Activated T-helper 17 cell treated with anti-CD3 and anti-CD28 coated beads, Interleukin-2, amount 50 U/mL, for 72 hours (primary cell): ENCODE measurements around the gene RSL1D1. TPM values are rescaled to one million over a fixed set of nuclear protein-coding genes. Genes with fewer than 3 reads are reported as not detected.
A peak's percentile ranks its signal among the peaks of the same experiment; 100 is the strongest.
"Not testable (repeated sequence)": the region's sequence is repeated elsewhere in the genome, so short reads cannot be mapped to it uniquely, and the experiment has no call there.

ENCODE experiments used
- ATAC-seq: fragments of 150-1000 bp; cut with Tn5 transposase; replicated peaks from 2 replicates; pipeline ENCODE4 v1.10.0; 2021; ENCODE audit warnings: mild to moderate bottlenecking, moderate library complexity
- H3K27ac Mint-ChIP-seq: one replicate; pipeline ENCODE4 v1.8.0; 2022; ENCODE audit warnings: mixed read lengths
- H3K27me3 Mint-ChIP-seq: one replicate; pipeline ENCODE4 v1.8.0; 2022; ENCODE audit warnings: mixed read lengths
- H3K36me3 Mint-ChIP-seq: one replicate; pipeline ENCODE4 v1.8.0; 2022; ENCODE audit warnings: low read depth, mild to moderate bottlenecking, mixed read lengths
- H3K4me1 Mint-ChIP-seq: one replicate; pipeline ENCODE4 v1.8.0; 2022; ENCODE audit warnings: mixed read lengths
- H3K4me3 Mint-ChIP-seq: one replicate; pipeline ENCODE4 v1.8.0; 2022; ENCODE audit warnings: mild to moderate bottlenecking, mixed read lengths
- H3K9me3 Mint-ChIP-seq: one replicate; pipeline ENCODE4 v1.8.0; 2022; ENCODE audit warnings: mixed read lengths
- total RNA-seq, 2 donors: library from RNA; stranded (reverse); gene quantifications; one replicate each; pipeline ENCODE4 v1.2.3, GENCODE V29; 2022

RSL1D1 gene
- total RNA-seq, 2 donors from 2014 or later = 275 to 288 TPM

- no peaks in the 10 kb centered on the region for H3K27me3 Mint-ChIP-seq
- peaks cover 42% of the 10 kb centered on the region for H3K4me1 Mint-ChIP-seq
- H3K36me3 Mint-ChIP-seq = peaks cover 23% of the 10 kb centered on the region
- peak overlapping the region; percentile 99 for H3K4me3 Mint-ChIP-seq
- H3K9me3 Mint-ChIP-seq = no peaks in the 10 kb centered on the region
- no peak for ATAC-seq
- H3K27ac Mint-ChIP-seq = peak overlapping the region; percentile 98
Observed at GRCh38 chr16:11799017-11799381, 52.3 kb downstream of the RSL1D1 start.

GRCh38 chr16:11797957-11798299 lies 53.4 kb downstream of the RSL1D1 start:
- peaks cover 47% of the 10 kb centered on the region for H3K4me1 Mint-ChIP-seq
- peak overlapping the region; percentile 99 for H3K4me3 Mint-ChIP-seq
- peak overlapping the region; percentile 98 for H3K27ac Mint-ChIP-seq

GRCh38 chr16:11797166-11797956 lies 54.0 kb downstream of the RSL1D1 start, which contains the start of gene ZC3H7A:
Gene ZC3H7A, minus strand, starts transcription at chr16:11797258. Its CDS starts 14,904 bp downstream, at chr16:11782354.
- H3K27me3 Mint-ChIP-seq = no peaks in the 10 kb centered on the region
- H3K4me1 Mint-ChIP-seq = peaks cover 53% of the 10 kb centered on the region
- peaks cover 38% of the 10 kb centered on the region for H3K36me3 Mint-ChIP-seq
- ATAC-seq = peak; percentile 97
- no peaks in the 10 kb centered on the region for H3K9me3 Mint-ChIP-seq
- peak within 1 kb of the TSS; percentile 98 for H3K27ac Mint-ChIP-seq
- peak within 1 kb of the TSS; percentile 99 for H3K4me3 Mint-ChIP-seq

More at GRCh38 chr16:11797957-11798299, 53.4 kb downstream of the RSL1D1 start:
- Mint-ChIP-seq H3K9me3 (no peaks in the 10 kb centered on the region), H3K27me3 (no peaks in the 10 kb centered on the region), H3K36me3 (peaks cover 33% of the 10 kb centered on the region)
- no peak for ATAC-seq

- Mint-ChIP-seq H3K9me3 (no peaks in the 10 kb centered on the region), H3K4me1 (peaks cover 53% of the 10 kb centered on the region), H3K36me3 (peaks cover 39% of the 10 kb centered on the region), H3K27ac (peak overlapping the region; percentile 78), H3K27me3 (no peaks in the 10 kb centered on the region), H3K4me3 (peak overlapping the region; percentile 99)
- peak; percentile 0 for ATAC-seq
Observed at GRCh38 chr16:11796227-11797165, 54.8 kb downstream of the RSL1D1 start.

GRCh38 chr16:11795887-11796226 lies 55.5 kb downstream of the RSL1D1 start:
- H3K27ac Mint-ChIP-seq = peak overlapping the region; percentile 78
- no peak for ATAC-seq
- H3K9me3 Mint-ChIP-seq = no peaks in the 10 kb centered on the region
- H3K4me1 Mint-ChIP-seq = peaks cover 59% of the 10 kb centered on the region
- peak overlapping the region; percentile 93 for H3K4me3 Mint-ChIP-seq
- peaks cover 45% of the 10 kb centered on the region for H3K36me3 Mint-ChIP-seq
- H3K27me3 Mint-ChIP-seq = no peaks in the 10 kb centered on the region

- H3K4me1 Mint-ChIP-seq = peaks cover 59% of the 10 kb centered on the region
- no peak for ATAC-seq
- H3K9me3 Mint-ChIP-seq = no peaks in the 10 kb centered on the region
- peak overlapping the region; percentile 93 for H3K4me3 Mint-ChIP-seq
- H3K27me3 Mint-ChIP-seq = no peaks in the 10 kb centered on the region
- peaks cover 50% of the 10 kb centered on the region for H3K36me3 Mint-ChIP-seq
- H3K27ac Mint-ChIP-seq = peak overlapping the region; percentile 78
Observed at GRCh38 chr16:11794996-11795886, 56.1 kb downstream of the RSL1D1 start.

- Mint-ChIP-seq H3K4me1 (peaks cover 54% of the 10 kb centered on the region), H3K27me3 (no peaks in the 10 kb centered on the region), H3K9me3 (no peaks in the 10 kb centered on the region), H3K4me3 (peak overlapping the region; percentile 93), H3K36me3 (peaks cover 53% of the 10 kb centered on the region), H3K27ac (peak overlapping the region; percentile 78)
- ATAC-seq = no peak
Observed at GRCh38 chr16:11794447-11794846, 56.9 kb downstream of the RSL1D1 start.

GRCh38 chr16:11793840-11794239 lies 57.5 kb downstream of the RSL1D1 start:
- H3K9me3 Mint-ChIP-seq = no peaks in the 10 kb centered on the region
- peaks cover 53% of the 10 kb centered on the region for H3K36me3 Mint-ChIP-seq
- H3K27ac Mint-ChIP-seq = peak overlapping the region; percentile 78
- peak overlapping the region; percentile 93 for H3K4me3 Mint-ChIP-seq
- no peak for ATAC-seq
- H3K4me1 Mint-ChIP-seq = peaks cover 49% of the 10 kb centered on the region
- no peaks in the 10 kb centered on the region for H3K27me3 Mint-ChIP-seq

- H3K27me3 Mint-ChIP-seq = no peaks in the 10 kb centered on the region
- peaks cover 59% of the 10 kb centered on the region for H3K36me3 Mint-ChIP-seq
- peak overlapping the region; percentile 78 for H3K27ac Mint-ChIP-seq
- peaks cover 46% of the 10 kb centered on the region for H3K4me1 Mint-ChIP-seq
- ATAC-seq = no peak
- peak overlapping the region; percentile 93 for H3K4me3 Mint-ChIP-seq
- H3K9me3 Mint-ChIP-seq = no peaks in the 10 kb centered on the region
Observed at GRCh38 chr16:11792410-11793241, 58.7 kb downstream of the RSL1D1 start.

- peaks cover 63% of the 10 kb centered on the region for H3K36me3 Mint-ChIP-seq
- peaks cover 59% of the 10 kb centered on the region for H3K4me1 Mint-ChIP-seq
- H3K9me3 Mint-ChIP-seq = no peaks in the 10 kb centered on the region
- H3K27me3 Mint-ChIP-seq = no peaks in the 10 kb centered on the region
- peak; percentile 28 for ATAC-seq
- H3K27ac Mint-ChIP-seq = peak overlapping the region; percentile 78
- peak overlapping the region; percentile 93 for H3K4me3 Mint-ChIP-seq
Observed at GRCh38 chr16:11791144-11791828, 60.1 kb downstream of the RSL1D1 start.

GRCh38 chr16:11788914-11789313 lies 62.4 kb downstream of the RSL1D1 start:
- peak overlapping the region; percentile 36 for H3K27ac Mint-ChIP-seq
- H3K4me1 Mint-ChIP-seq = peaks cover 52% of the 10 kb centered on the region
- no peaks in the 10 kb centered on the region for H3K27me3 Mint-ChIP-seq
- no peaks in the 10 kb centered on the region for H3K9me3 Mint-ChIP-seq
- ATAC-seq = peak; percentile 18
- peaks cover 39% of the 10 kb centered on the region for H3K36me3 Mint-ChIP-seq
- H3K4me3 Mint-ChIP-seq = peak overlapping the region; percentile 27

GRCh38 chr16:11784980-11785599 lies 66.3 kb downstream of the RSL1D1 start:
- H3K27ac Mint-ChIP-seq = peak overlapping the region; percentile 87
- H3K36me3 Mint-ChIP-seq = peaks cover 47% of the 10 kb centered on the region
- ATAC-seq, H3K27me3 Mint-ChIP-seq, H3K9me3 Mint-ChIP-seq: not testable (repeated sequence)
- H3K4me3 Mint-ChIP-seq = peak overlapping the region; percentile 97
- H3K4me1 Mint-ChIP-seq = peaks cover 49% of the 10 kb centered on the region
